ENCODE measurements around the gene RNF214. TPM values are rescaled to one million over a fixed set of nuclear protein-coding genes. Genes with fewer than 3 reads are reported as not detected.

RNF214 gene
- total RNA-seq, 2 donors from 2014 or later, result 46.4 to 51.1 TPM

GRCh38 chr11:117302228-117302627, 69.8 kb downstream of the RNF214 start:
- Mint-ChIP-seq H3K27ac (no peak overlapping the region), H3K4me1 (peaks cover 42% of the 10 kb centered on the region), H3K27me3 (ENCODE audit: insufficient read depth) (peaks cover 1% of the 10 kb centered on the region), H3K4me3 (no peak overlapping the region), H3K36me3 (ENCODE audit: low read depth) (peaks cover 2% of the 10 kb centered on the region), H3K9me3 (no peaks in the 10 kb centered on the region)
- peaks cover 29% of the 10 kb centered on the region for H3K4me1 ChIP-seq (ENCODE audit: control insufficient read depth, insufficient read depth, low read length)
- H3K9ac ChIP-seq (ENCODE audit: extremely low read depth, low read length, poor library complexity, severe bottlenecking), result no peak overlapping the region
- H3K27me3 ChIP-seq (ENCODE audit: control insufficient read depth, insufficient read depth, low read length, poor library complexity, severe bottlenecking), result no peaks in the 10 kb centered on the region
- H3K27ac ChIP-seq (ENCODE audit: low read depth, low read length), result no peak overlapping the region
- no peak for TF ChIP-seq CTCF (conservative IDR thresholded peaks at IDR 0.05)
- H3K9me3 ChIP-seq (ENCODE audit: control insufficient read depth, low read length), result no peaks in the 10 kb centered on the region
- H3K36me3 ChIP-seq (ENCODE audit: control insufficient read depth, insufficient read depth, low read length), result peaks cover 6% of the 10 kb centered on the region
- no peak overlapping the region for H3K4me3 ChIP-seq (ENCODE audit: low read length)
- 81 to 93% methylated on average over 3 to 7 of the region's 7 CpGs for WGBS, 2 experiments (ENCODE audit: insufficient coverage in 1 of 2, insufficient read length in 1 of 2)
- no peak for DNase-seq

GRCh38 chr11:117303101-117303500, 70.6 kb downstream of the RNF214 start:
- Histone ChIP-seq H3K4me1 (ENCODE audit: control insufficient read depth, insufficient read depth, low read length) (peaks cover 29% of the 10 kb centered on the region), H3K36me3 (ENCODE audit: control insufficient read depth, insufficient read depth, low read length) (peaks cover 6% of the 10 kb centered on the region), H3K27ac (ENCODE audit: low read depth, low read length) (no peak overlapping the region), H3K9ac (ENCODE audit: extremely low read depth, low read length, poor library complexity, severe bottlenecking) (no peak overlapping the region), H3K4me3 (ENCODE audit: low read length) (no peak overlapping the region), H3K9me3 (ENCODE audit: control insufficient read depth, low read length) (no peaks in the 10 kb centered on the region), H3K27me3 (ENCODE audit: control insufficient read depth, insufficient read depth, low read length, poor library complexity, severe bottlenecking) (no peaks in the 10 kb centered on the region)
- peaks cover 1% of the 10 kb centered on the region for H3K27me3 Mint-ChIP-seq (ENCODE audit: insufficient read depth)
- no peak overlapping the region for H3K27ac Mint-ChIP-seq
- H3K4me3 Mint-ChIP-seq, result no peak overlapping the region
- 72 to 75% methylated on average over 4 of the region's 4 CpGs for WGBS, 2 experiments (ENCODE audit: insufficient coverage in 1 of 2, insufficient read length in 1 of 2)
- no peak for DNase-seq
- TF ChIP-seq CTCF (conservative IDR thresholded peaks at IDR 0.05), result no peak
- H3K4me1 Mint-ChIP-seq, result peaks cover 42% of the 10 kb centered on the region
- peaks cover 2% of the 10 kb centered on the region for H3K36me3 Mint-ChIP-seq (ENCODE audit: low read depth)
- no peaks in the 10 kb centered on the region for H3K9me3 Mint-ChIP-seq

- H3K9me3 ChIP-seq (ENCODE audit: control insufficient read depth, low read length), result no peaks in the 10 kb centered on the region
- 88 to 89% methylated on average over 3 to 4 of the region's 5 CpGs for WGBS, 2 experiments (ENCODE audit: insufficient coverage in 1 of 2, insufficient read length in 1 of 2)
- Mint-ChIP-seq H3K4me1 (peaks cover 42% of the 10 kb centered on the region), H3K36me3 (ENCODE audit: low read depth) (no peaks in the 10 kb centered on the region), H3K27me3 (ENCODE audit: insufficient read depth) (peaks cover 1% of the 10 kb centered on the region), H3K27ac (no peak overlapping the region), H3K9me3 (no peaks in the 10 kb centered on the region), H3K4me3 (no peak overlapping the region)
- TF ChIP-seq CTCF (conservative IDR thresholded peaks at IDR 0.05), result no peak
- no peak overlapping the region for H3K4me3 ChIP-seq (ENCODE audit: low read length)
- H3K4me1 ChIP-seq (ENCODE audit: control insufficient read depth, insufficient read depth, low read length), result peaks cover 29% of the 10 kb centered on the region
- H3K27ac ChIP-seq (ENCODE audit: low read depth, low read length), result no peak overlapping the region
- peaks cover 6% of the 10 kb centered on the region for H3K36me3 ChIP-seq (ENCODE audit: control insufficient read depth, insufficient read depth, low read length)
- no peak overlapping the region for H3K9ac ChIP-seq (ENCODE audit: extremely low read depth, low read length, poor library complexity, severe bottlenecking)
- DNase-seq, result no peak
- H3K27me3 ChIP-seq (ENCODE audit: control insufficient read depth, insufficient read depth, low read length, poor library complexity, severe bottlenecking), result no peaks in the 10 kb centered on the region
Observed at GRCh38 chr11:117303646-117304315, 71.3 kb downstream of the RNF214 start.
